HK-2 (cell line): ENCODE results near the gene DNAJB6.

Experiments
- DNase-seq: peaks from one replicate; pipeline ENCODE4 v3.0.0-alpha.2; 2018; ENCODE audit not compliant: unreplicated experiment

DNAJB6 gene

DNA sequence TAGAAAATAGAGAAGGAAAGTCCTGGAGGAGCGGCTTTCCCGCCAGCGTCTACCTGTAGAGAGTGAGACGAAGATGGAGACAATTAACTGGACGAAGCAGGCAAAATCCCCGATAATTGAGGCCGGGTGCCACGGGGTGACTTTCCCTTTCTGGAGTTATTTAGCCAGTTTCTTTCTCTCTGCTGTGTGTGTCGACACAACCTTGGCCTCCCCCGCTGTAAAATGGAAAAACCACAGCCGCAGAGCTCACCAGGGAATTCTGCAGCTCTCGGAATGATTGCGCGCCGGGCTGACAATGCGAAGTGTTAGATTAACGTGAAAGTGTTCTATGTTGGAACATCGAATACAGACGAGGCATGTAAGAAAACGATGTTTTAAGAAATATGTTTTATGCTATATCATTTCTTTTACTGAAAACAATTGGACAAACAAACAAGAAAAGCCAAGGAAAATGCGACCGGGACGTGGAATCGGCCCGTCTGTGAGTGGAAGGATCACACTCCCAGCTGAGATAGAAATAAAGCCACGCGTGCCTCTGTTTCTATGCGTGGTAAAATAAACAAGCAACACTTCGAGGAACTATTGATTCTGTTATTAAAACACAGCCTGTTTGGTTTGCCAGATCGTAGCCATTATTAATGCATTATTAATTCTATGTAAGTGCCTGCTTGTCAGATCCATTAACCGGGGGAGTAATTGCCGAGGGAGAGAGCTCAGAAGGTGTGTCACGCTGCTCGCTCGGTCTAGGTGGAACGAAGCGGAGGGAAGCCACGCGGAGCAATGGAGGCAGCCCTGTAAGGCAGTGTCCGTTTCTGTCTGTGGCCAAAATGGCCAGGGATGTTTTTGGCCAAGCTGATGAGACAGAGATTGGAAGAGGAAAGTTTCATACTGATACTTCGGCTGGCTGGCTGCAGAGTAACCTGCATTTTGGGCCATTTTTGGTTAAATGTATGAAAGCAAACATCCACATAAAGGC, 129.4 kb downstream of the DNAJB6 start:
- no peak for DNase-seq

- DNase-seq, result no peak
These were observed 130.1 kb downstream of the DNAJB6 start for GRCh38 chr7:157466867-157467261.
